Suprapubic skin (tissue), 3 donors: ENCODE measurements around the gene KREMEN2.

Source experiments
- CTCF ChIP-seq, 2 donors: fragments of 200-600 bp in 1 of 2; fragments of 450-650 bp in 1 of 2; sonication (generic) in 1 of 2; IDR thresholded peaks; one replicate each; pipeline ENCODE4 v1.5.1; 2016 to 2019; ENCODE audit warnings: antibody characterized with exemption in 2 of 2, mild to moderate bottlenecking in 1 of 2, moderate library complexity in 1 of 2
- POLR2A ChIP-seq, 2 donors: fragments of 450-650 bp; IDR thresholded peaks; one replicate each; pipeline ENCODE4 v1.6.1; 2017; ENCODE audit warnings: antibody characterized with exemption in 2 of 2, mild to moderate bottlenecking in 2 of 2, moderate library complexity in 2 of 2

- TF ChIP-seq CTCF (IDR thresholded peaks at IDR 0.05) (no peak), POLR2A (IDR thresholded peaks at IDR 0.05) (no peak)
Measured at GRCh38 chr16:2955438-2955778, 8.7 kb upstream of the KREMEN2 start.
